GM13977 (cell line): ENCODE results near the gene ST7.

Experiments
- DNase-seq: peaks from one replicate; pipeline ENCODE4 v3.0.0; 2012; ENCODE audit warnings: low spot score
- CTCF ChIP-seq: IDR thresholded peaks from 2 replicates; pipeline ENCODE4 v1.5.1; 2012; ENCODE audit warnings: mild to moderate bottlenecking, control low read depth; ENCODE audit not compliant: insufficient read depth; ENCODE audit errors: extremely low read depth, missing control alignments
- in situ Hi-C: fragments of 300-500 bp; cut with MboI; formaldehyde crosslinking; loops from one replicate; pipeline ENCODE4 v1.12.0; 2022; ENCODE audit warnings: low sequenced_read_pairs, low pct_unique_long_range_greater_than_20kb, mixed read lengths, inconsistent platforms; ENCODE audit not compliant: unreplicated experiment

ST7 gene

GRCh38 chr7:117085275-117085674 is 132.0 kb downstream of the ST7 start:
- DNase-seq: no peak

GRCh38 chr7:117085769-117086463 is 132.6 kb downstream of the ST7 start:
- no peak for TF ChIP-seq CTCF
- DNase-seq: no peak
- in situ Hi-C loops: no loop called here

More at GRCh38 chr7:117085275-117085674, 132.0 kb downstream of the ST7 start:
- in situ Hi-C loops: no loop called here
- TF ChIP-seq CTCF: no peak

GRCh38 chr7:117086788-117087187 is 133.5 kb downstream of the ST7 start:
- TF ChIP-seq CTCF: no peak
- in situ Hi-C loops: no loop called here
- DNase-seq: peak; percentile 21

- in situ Hi-C loops: no loop called here
- DNase-seq: no peak
- no peak for TF ChIP-seq CTCF
These were observed 134.5 kb downstream of the ST7 start for GRCh38 chr7:117087639-117088396.

- TF ChIP-seq CTCF: no peak
- in situ Hi-C loops: no loop called here
- DNase-seq: no peak
These were observed 135.4 kb downstream of the ST7 start for GRCh38 chr7:117088623-117089194.

- DNase-seq: no peak
- in situ Hi-C loops: no loop called here
- TF ChIP-seq CTCF: no peak
These were observed 137.5 kb downstream of the ST7 start for GRCh38 chr7:117090791-117091190.
